HepG2 (cell line): ENCODE results near the gene TMEM214. TPM values are rescaled to one million over a fixed set of nuclear protein-coding genes. Genes with fewer than 3 reads are reported as not detected.

Experiments
- ARNT2 ChIP-seq: sonication (generic); formaldehyde crosslinking; IDR thresholded peaks from 2 replicates; pipeline ENCODE4 v1.8.0; 2022; ENCODE audit warnings: mild to moderate bottlenecking, low read depth, missing genetic modification reagents, moderate library complexity
- ETV6 ChIP-seq: sonication (generic); formaldehyde crosslinking; conservative IDR thresholded peaks from 2 replicates; pipeline ENCODE4 v1.4.0; 2020; ENCODE audit warnings: missing genetic modification reagents
- GATA4 ChIP-seq: sonication (generic); IDR thresholded peaks from 2 replicates; pipeline ENCODE4 v1.6.1; 2016; ENCODE audit warnings: antibody characterized with exemption, low read depth, borderline replicate concordance
- POLR2AphosphoS2 ChIP-seq: IDR thresholded peaks from 2 replicates; pipeline ENCODE4 v1.6.1; 2011; ENCODE audit warnings: low read depth, low read length, improper control_type of control experiment
- RCOR2 ChIP-seq: IDR thresholded peaks from 2 replicates; pipeline ENCODE4 v1.6.1; 2016; ENCODE audit warnings: missing biosample characterization, missing genetic modification reagents
- SAP130 ChIP-seq: IDR thresholded peaks from 2 replicates; pipeline ENCODE4 v1.6.1; 2016; ENCODE audit warnings: low read depth
- ZBTB21 ChIP-seq: sonication (generic); formaldehyde crosslinking; IDR thresholded peaks from 2 replicates; pipeline ENCODE4 v1.4.0; 2020; ENCODE audit warnings: missing genetic modification reagents
- ZFP82 ChIP-seq: sonication (generic); formaldehyde crosslinking; IDR thresholded peaks from 2 replicates; pipeline ENCODE4 v1.5.1; 2020; ENCODE audit warnings: mild to moderate bottlenecking, missing genetic modification reagents, borderline replicate concordance
- ZNF264 ChIP-seq: sonication (generic); formaldehyde crosslinking; IDR thresholded peaks from 2 replicates; pipeline ENCODE4 v1.4.0; 2020; ENCODE audit warnings: missing genetic modification reagents
- ZNF549 ChIP-seq: sonication (generic); formaldehyde crosslinking; IDR thresholded peaks from 2 replicates; pipeline ENCODE4 v1.5.0; 2020; ENCODE audit warnings: missing genetic modification reagents
- ZNF598 ChIP-seq: sonication (generic); formaldehyde crosslinking; IDR thresholded peaks from 2 replicates; pipeline ENCODE4 v1.5.1; 2020; ENCODE audit warnings: mild to moderate bottlenecking, missing genetic modification reagents, borderline replicate concordance
- ZNF616 ChIP-seq: sonication (generic); formaldehyde crosslinking; IDR thresholded peaks from 2 replicates; pipeline ENCODE4 v1.5.0; 2020; ENCODE audit warnings: low read depth, mild to moderate bottlenecking, missing genetic modification reagents
- ZNF781 ChIP-seq: sonication (generic); formaldehyde crosslinking; IDR thresholded peaks from 2 replicates; pipeline ENCODE4 v1.5.1; 2020; ENCODE audit warnings: borderline replicate concordance, mild to moderate bottlenecking, missing genetic modification reagents; ENCODE audit errors: not compliant biosample characterization
- ZNF883 ChIP-seq: sonication (generic); formaldehyde crosslinking; IDR thresholded peaks from 2 replicates; pipeline ENCODE4 v1.5.1; 2020; ENCODE audit warnings: mild to moderate bottlenecking, missing genetic modification reagents; ENCODE audit errors: not compliant biosample characterization
- polyA plus RNA-seq, 8 experiments: library from polyadenylated mRNA; depleted of rRNA in 3 of 8; stranded (reverse) in 7 of 8; unstranded in 1 of 8; fragments of >200 nt; fragmentation: Illumina TruSeq in 4 of 8; extraction: Trizol in 4 of 8; gene quantifications; 2 replicates each; pipeline versions ENCODE4 v1.2.1 to v1.2.3, GENCODE V29; 2011 to 2016; ENCODE audit warnings: low read depth in 4 of 8, missing spikeins in 1 of 8, mixed read lengths in 1 of 8; ENCODE audit not compliant: insufficient read depth in 1 of 8
- total RNA-seq, 5 experiments: library from RNA; depleted of rRNA; stranded (reverse); fragments of >200 nt; fragmentation: Illumina TruSeq; extraction: Trizol; gene quantifications; 2 replicates each; pipeline ENCODE4 v1.2.3, GENCODE V29; 2016; ENCODE audit warnings: low read depth in 1 of 5
- TF ChIP-seq, protein P1 (sequence below): sonication (generic); formaldehyde crosslinking; IDR thresholded peaks from 2 replicates; pipeline ENCODE4 v1.5.0; 2020; ENCODE audit warnings: mild to moderate bottlenecking, missing genetic modification reagents, borderline replicate concordance
- TF ChIP-seq, protein P2 (sequence below): IDR thresholded peaks from 2 replicates; pipeline ENCODE4 v1.6.1; 2012; ENCODE audit warnings: inconsistent platforms
- TF ChIP-seq, protein P3 (sequence below): sonication (generic); formaldehyde crosslinking; conservative IDR thresholded peaks from 2 replicates; pipeline ENCODE4 v1.5.0; 2020; ENCODE audit warnings: missing genetic modification reagents
- TF ChIP-seq, protein P4 (sequence below): IDR thresholded peaks from 2 replicates; pipeline ENCODE4 v1.6.1; 2016
- TF ChIP-seq, protein P5 (sequence below): sonication (generic); formaldehyde crosslinking; IDR thresholded peaks from 2 replicates; pipeline ENCODE4 v1.9.0; 2021; ENCODE audit warnings: missing genetic modification reagents, mild to moderate bottlenecking, borderline replicate concordance

TMEM214 gene
- total and polyA plus RNA-seq, 2 of the 13 experiments (the other 11 are each of a cell fraction or from before 2014, with no cell fraction given) = 58.3 to 132 TPM

DNA sequence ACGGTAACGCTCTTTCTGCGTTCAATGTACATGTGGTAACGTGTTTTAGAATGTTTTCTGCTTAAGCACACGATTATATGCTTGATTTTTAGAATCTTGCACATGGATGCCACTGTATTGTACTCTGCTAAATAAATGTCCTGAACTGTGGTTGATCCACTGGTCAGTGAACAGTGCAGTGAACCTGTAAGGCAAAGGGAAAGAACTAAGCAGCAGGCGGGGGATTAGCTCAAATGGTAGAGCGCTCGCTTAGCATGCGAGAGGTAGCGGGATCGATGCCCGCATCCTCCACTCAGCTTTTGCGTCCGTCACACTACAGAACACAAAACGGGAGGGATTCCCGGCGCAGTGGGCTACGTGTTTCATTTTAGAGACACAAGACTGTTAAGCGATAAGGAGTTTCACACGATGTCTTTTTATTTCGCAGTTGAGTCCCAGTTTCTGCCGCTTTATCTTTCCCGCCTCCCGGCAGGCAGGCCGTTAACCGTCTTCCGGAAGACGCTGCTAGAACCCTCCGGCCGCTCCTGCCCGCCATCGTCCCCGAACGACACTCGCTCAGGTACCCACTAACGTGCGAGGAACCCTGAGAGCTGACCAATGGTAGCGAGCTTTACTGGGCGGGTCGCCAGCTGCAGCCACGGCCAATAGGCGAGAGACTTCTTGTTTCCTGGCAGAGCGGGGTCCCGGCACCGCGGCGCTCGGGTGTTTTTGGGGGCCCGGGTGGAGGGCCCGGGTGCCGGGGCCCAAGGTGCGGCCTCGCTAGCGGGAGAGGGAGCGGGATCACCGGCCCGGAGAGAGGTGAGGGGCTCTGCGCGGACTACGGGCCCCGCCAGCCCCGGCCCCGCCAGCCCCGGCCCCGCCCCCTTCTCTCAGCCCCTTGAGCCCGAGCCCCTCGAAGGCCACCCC lies 18.5 kb downstream of the TMEM214 start, which contains the start of gene AGBL5 (continued):
- TF ChIP-seq ZNF549 (CRISPR knock-in tag) (no peak), ZBTB21 (CRISPR knock-in tag) (no peak; the same call in 1 of the 2 replicates), ETV6 (CRISPR knock-in tag) (peak; percentile 93), ARNT2 (CRISPR knock-in tag) (peak; percentile 98), ZNF264 (peak; percentile 94), ZFP82 (peak; percentile 79), ZNF598 (peak; percentile 87), GATA4 (peak; percentile 8; the same call in 1 of the 2 replicates), ZNF616 (CRISPR knock-in tag) (peak; percentile 84), SAP130 (CRISPR knock-in tag) (peak; percentile 79), ZNF883 (CRISPR knock-in tag) (peak; percentile 94), RCOR2 (peak; percentile 79), POLR2AphosphoS2 (peak; percentile 81; the same call in 1 of the 2 replicates), ZNF781 (peak; percentile 98)
- TF ChIP-seq, protein P1, sequence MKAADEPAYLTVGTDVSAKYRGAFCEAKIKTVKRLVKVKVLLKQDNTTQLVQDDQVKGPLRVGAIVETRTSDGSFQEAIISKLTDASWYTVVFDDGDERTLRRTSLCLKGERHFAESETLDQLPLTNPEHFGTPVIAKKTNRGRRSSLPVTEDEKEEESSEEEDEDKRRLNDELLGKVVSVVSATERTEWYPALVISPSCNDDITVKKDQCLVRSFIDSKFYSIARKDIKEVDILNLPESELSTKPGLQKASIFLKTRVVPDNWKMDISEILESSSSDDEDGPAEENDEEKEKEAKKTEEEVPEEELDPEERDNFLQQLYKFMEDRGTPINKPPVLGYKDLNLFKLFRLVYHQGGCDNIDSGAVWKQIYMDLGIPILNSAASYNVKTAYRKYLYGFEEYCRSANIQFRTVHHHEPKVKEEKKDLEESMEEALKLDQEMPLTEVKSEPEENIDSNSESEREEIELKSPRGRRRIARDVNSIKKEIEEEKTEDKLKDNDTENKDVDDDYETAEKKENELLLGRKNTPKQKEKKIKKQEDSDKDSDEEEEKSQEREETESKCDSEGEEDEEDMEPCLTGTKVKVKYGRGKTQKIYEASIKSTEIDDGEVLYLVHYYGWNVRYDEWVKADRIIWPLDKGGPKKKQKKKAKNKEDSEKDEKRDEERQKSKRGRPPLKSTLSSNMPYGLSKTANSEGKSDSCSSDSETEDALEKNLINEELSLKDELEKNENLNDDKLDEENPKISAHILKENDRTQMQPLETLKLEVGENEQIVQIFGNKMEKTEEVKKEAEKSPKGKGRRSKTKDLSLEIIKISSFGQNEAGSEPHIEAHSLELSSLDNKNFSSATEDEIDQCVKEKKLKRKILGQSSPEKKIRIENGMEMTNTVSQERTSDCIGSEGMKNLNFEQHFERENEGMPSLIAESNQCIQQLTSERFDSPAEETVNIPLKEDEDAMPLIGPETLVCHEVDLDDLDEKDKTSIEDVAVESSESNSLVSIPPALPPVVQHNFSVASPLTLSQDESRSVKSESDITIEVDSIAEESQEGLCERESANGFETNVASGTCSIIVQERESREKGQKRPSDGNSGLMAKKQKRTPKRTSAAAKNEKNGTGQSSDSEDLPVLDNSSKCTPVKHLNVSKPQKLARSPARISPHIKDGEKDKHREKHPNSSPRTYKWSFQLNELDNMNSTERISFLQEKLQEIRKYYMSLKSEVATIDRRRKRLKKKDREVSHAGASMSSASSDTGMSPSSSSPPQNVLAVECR (CRISPR knock-in tag) = peak; percentile 68; the same call in 1 of the 2 replicates
- TF ChIP-seq, protein P2, sequence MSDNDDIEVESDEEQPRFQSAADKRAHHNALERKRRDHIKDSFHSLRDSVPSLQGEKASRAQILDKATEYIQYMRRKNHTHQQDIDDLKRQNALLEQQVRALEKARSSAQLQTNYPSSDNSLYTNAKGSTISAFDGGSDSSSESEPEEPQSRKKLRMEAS = peak; percentile 98
- TF ChIP-seq, protein P3, sequence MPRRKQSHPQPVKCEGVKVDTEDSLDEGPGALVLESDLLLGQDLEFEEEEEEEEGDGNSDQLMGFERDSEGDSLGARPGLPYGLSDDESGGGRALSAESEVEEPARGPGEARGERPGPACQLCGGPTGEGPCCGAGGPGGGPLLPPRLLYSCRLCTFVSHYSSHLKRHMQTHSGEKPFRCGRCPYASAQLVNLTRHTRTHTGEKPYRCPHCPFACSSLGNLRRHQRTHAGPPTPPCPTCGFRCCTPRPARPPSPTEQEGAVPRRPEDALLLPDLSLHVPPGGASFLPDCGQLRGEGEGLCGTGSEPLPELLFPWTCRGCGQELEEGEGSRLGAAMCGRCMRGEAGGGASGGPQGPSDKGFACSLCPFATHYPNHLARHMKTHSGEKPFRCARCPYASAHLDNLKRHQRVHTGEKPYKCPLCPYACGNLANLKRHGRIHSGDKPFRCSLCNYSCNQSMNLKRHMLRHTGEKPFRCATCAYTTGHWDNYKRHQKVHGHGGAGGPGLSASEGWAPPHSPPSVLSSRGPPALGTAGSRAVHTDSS (CRISPR knock-in tag) = 0 out of 2 replicates have a peak, but pooled peaks have one; percentile 74
- TF ChIP-seq, protein P4, sequence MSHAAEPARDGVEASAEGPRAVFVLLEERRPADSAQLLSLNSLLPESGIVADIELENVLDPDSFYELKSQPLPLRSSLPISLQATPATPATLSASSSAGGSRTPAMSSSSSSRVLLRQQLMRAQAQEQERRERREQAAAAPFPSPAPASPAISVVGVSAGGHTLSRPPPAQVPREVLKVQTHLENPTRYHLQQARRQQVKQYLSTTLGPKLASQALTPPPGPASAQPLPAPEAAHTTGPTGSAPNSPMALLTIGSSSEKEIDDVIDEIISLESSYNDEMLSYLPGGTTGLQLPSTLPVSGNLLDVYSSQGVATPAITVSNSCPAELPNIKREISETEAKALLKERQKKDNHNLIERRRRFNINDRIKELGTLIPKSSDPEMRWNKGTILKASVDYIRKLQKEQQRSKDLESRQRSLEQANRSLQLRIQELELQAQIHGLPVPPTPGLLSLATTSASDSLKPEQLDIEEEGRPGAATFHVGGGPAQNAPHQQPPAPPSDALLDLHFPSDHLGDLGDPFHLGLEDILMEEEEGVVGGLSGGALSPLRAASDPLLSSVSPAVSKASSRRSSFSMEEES (CRISPR knock-in tag) = peak; percentile 84
- TF ChIP-seq, protein P5, sequence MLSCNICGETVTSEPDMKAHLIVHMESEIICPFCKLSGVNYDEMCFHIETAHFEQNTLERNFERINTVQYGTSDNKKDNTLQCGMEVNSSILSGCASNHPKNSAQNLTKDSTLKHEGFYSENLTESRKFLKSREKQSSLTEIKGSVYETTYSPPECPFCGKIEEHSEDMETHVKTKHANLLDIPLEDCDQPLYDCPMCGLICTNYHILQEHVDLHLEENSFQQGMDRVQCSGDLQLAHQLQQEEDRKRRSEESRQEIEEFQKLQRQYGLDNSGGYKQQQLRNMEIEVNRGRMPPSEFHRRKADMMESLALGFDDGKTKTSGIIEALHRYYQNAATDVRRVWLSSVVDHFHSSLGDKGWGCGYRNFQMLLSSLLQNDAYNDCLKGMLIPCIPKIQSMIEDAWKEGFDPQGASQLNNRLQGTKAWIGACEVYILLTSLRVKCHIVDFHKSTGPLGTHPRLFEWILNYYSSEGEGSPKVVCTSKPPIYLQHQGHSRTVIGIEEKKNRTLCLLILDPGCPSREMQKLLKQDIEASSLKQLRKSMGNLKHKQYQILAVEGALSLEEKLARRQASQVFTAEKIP (CRISPR knock-in tag) = no peak
